ENCODE data around the gene APBB2.

Gene APBB2

DNA sequence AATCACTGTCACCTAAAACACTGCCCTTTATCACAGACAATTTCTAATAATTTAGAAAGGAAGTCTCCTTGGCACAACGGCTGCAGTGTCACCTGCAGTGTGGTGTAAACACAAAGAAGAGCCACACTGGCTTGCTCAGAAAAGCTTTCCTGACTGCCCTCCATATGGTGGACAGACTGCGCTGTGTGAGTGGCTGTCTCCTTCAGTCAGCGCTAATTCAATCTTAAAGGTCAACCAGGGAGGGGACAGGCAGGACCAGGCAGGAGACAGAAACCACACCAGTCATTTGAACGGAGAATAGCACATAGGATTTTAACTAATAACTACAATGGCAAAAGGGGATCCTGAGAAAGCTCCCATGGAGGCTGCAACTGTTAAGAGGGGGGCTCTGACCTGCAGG lies 332.5 kb downstream of the APBB2 start:
- Histone ChIP-seq H3K36me3 (ENCODE audit: insufficient read depth, low read length) (no peaks in the 10 kb centered on the region), H3K9ac (ENCODE audit: insufficient read length) (no peak overlapping the region), H3K9me3 (ENCODE audit: low read depth, low read length) (no peaks in the 10 kb centered on the region), H3K4me3 (no peak overlapping the region), H3K27ac (no peak overlapping the region)
- no peak for TF ChIP-seq FOXP2 (optimal IDR thresholded peaks at IDR 0.05; ENCODE audit: control extremely low read depth, extremely low read length, insufficient read depth)
- no peak for TF ChIP-seq EZH2 (IDR thresholded peaks at IDR 0.05)
- no peak for TF ChIP-seq POLR2AphosphoS5 (IDR thresholded peaks at IDR 0.05; ENCODE audit: borderline replicate concordance, low read depth, low read length)
- no peak for DNase-seq (ENCODE audit: low read depth, low spot score)

GRCh38 chr4:40881096-40881495 lies 333.2 kb downstream of the APBB2 start:
- Histone ChIP-seq H3K27ac (no peak overlapping the region), H3K9ac (ENCODE audit: insufficient read length) (no peak overlapping the region), H3K9me3 (ENCODE audit: low read depth, low read length) (no peaks in the 10 kb centered on the region), H3K4me3 (no peak overlapping the region), H3K36me3 (ENCODE audit: insufficient read depth, low read length) (no peaks in the 10 kb centered on the region)
- no peak for DNase-seq (ENCODE audit: low read depth, low spot score)
- TF ChIP-seq FOXP2 (optimal IDR thresholded peaks at IDR 0.05; ENCODE audit: control extremely low read depth, extremely low read length, insufficient read depth) (no peak), POLR2AphosphoS5 (IDR thresholded peaks at IDR 0.05; ENCODE audit: borderline replicate concordance, low read depth, low read length) (no peak), EZH2 (IDR thresholded peaks at IDR 0.05) (no peak)

GRCh38 chr4:40878548-40879055 lies 335.7 kb downstream of the APBB2 start:
- Histone ChIP-seq H3K27ac (no peak overlapping the region), H3K9ac (ENCODE audit: insufficient read length) (no peak overlapping the region), H3K9me3 (ENCODE audit: low read depth, low read length) (no peaks in the 10 kb centered on the region), H3K4me3 (no peak overlapping the region), H3K36me3 (ENCODE audit: insufficient read depth, low read length) (no peaks in the 10 kb centered on the region)
- TF ChIP-seq POLR2AphosphoS5 (IDR thresholded peaks at IDR 0.05; ENCODE audit: borderline replicate concordance, low read depth, low read length), result no peak
- TF ChIP-seq FOXP2 (optimal IDR thresholded peaks at IDR 0.05; ENCODE audit: control extremely low read depth, extremely low read length, insufficient read depth), result no peak
- no peak for TF ChIP-seq EZH2 (IDR thresholded peaks at IDR 0.05)
- DNase-seq (ENCODE audit: low read depth, low spot score), result no peak

- Histone ChIP-seq H3K9ac (ENCODE audit: insufficient read length) (no peak overlapping the region), H3K4me3 (no peak overlapping the region), H3K36me3 (ENCODE audit: insufficient read depth, low read length) (no peaks in the 10 kb centered on the region), H3K27ac (no peak overlapping the region), H3K9me3 (ENCODE audit: low read depth, low read length) (no peaks in the 10 kb centered on the region)
- TF ChIP-seq FOXP2 (optimal IDR thresholded peaks at IDR 0.05; ENCODE audit: control extremely low read depth, extremely low read length, insufficient read depth) (no peak), POLR2AphosphoS5 (IDR thresholded peaks at IDR 0.05; ENCODE audit: borderline replicate concordance, low read depth, low read length) (no peak), EZH2 (IDR thresholded peaks at IDR 0.05) (no peak)
- no peak for DNase-seq (ENCODE audit: low read depth, low spot score)
These were observed 337.3 kb downstream of the APBB2 start for GRCh38 chr4:40877081-40877480.

- Histone ChIP-seq H3K4me3 (no peak overlapping the region), H3K27ac (no peak overlapping the region), H3K9me3 (ENCODE audit: low read depth, low read length) (no peaks in the 10 kb centered on the region), H3K36me3 (ENCODE audit: insufficient read depth, low read length) (no peaks in the 10 kb centered on the region), H3K9ac (ENCODE audit: insufficient read length) (no peak overlapping the region)
- DNase-seq (ENCODE audit: low read depth, low spot score), result no peak
- no peak for TF ChIP-seq FOXP2 (optimal IDR thresholded peaks at IDR 0.05; ENCODE audit: control extremely low read depth, extremely low read length, insufficient read depth)
- TF ChIP-seq EZH2 (IDR thresholded peaks at IDR 0.05), result no peak
- TF ChIP-seq POLR2AphosphoS5 (IDR thresholded peaks at IDR 0.05; ENCODE audit: borderline replicate concordance, low read depth, low read length), result no peak
These were observed 338.7 kb downstream of the APBB2 start for GRCh38 chr4:40875507-40876150.

GRCh38 chr4:40874901-40875300 lies 339.4 kb downstream of the APBB2 start:
- no peaks in the 10 kb centered on the region for H3K36me3 ChIP-seq (ENCODE audit: insufficient read depth, low read length)
- no peak for TF ChIP-seq EZH2 (IDR thresholded peaks at IDR 0.05)
- no peak for TF ChIP-seq POLR2AphosphoS5 (IDR thresholded peaks at IDR 0.05; ENCODE audit: borderline replicate concordance, low read depth, low read length)
- no peak for TF ChIP-seq FOXP2 (optimal IDR thresholded peaks at IDR 0.05; ENCODE audit: control extremely low read depth, extremely low read length, insufficient read depth)

GRCh38 chr4:40874331-40874730 lies 340.0 kb downstream of the APBB2 start:
- TF ChIP-seq FOXP2 (optimal IDR thresholded peaks at IDR 0.05; ENCODE audit: control extremely low read depth, extremely low read length, insufficient read depth), result no peak
- TF ChIP-seq EZH2 (IDR thresholded peaks at IDR 0.05), result no peak
- no peak for TF ChIP-seq POLR2AphosphoS5 (IDR thresholded peaks at IDR 0.05; ENCODE audit: borderline replicate concordance, low read depth, low read length)
- Histone ChIP-seq H3K4me3 (no peak overlapping the region), H3K9ac (ENCODE audit: insufficient read length) (no peak overlapping the region), H3K27ac (no peak overlapping the region), H3K9me3 (ENCODE audit: low read depth, low read length) (no peaks in the 10 kb centered on the region), H3K36me3 (ENCODE audit: insufficient read depth, low read length) (no peaks in the 10 kb centered on the region)
- DNase-seq (ENCODE audit: low read depth, low spot score), result no peak

More at GRCh38 chr4:40874901-40875300, 339.4 kb downstream of the APBB2 start:
- Histone ChIP-seq H3K27ac (no peak overlapping the region), H3K9ac (ENCODE audit: insufficient read length) (no peak overlapping the region), H3K4me3 (no peak overlapping the region), H3K9me3 (ENCODE audit: low read depth, low read length) (no peaks in the 10 kb centered on the region)
- DNase-seq (ENCODE audit: low read depth, low spot score), result no peak

DNA sequence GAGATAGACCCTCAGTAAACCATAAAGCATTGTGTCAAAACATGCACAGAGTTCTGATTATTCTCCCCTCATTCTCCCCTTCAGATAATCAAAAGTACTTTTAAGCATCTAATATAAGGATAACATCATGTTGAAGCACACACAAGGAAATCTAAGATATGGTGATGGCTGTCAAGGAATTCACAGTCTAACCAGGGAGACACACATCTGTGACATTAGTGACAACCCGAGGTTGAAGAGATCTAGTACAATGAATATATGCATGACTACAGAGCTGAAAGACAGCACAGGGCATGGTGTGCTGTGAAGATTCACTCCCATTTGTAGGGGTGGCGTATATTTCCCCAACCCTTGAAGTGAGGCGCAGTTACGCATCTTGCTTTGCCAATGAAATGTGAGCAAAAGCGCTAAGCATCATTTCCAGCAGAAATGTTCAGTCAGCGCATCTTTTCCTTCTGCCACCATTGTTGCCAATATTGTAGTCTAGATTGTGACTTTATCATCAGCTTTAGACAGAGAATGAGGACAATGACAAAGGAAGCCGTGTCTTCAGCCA lies 342.6 kb downstream of the APBB2 start:
- no peaks in the 10 kb centered on the region for H3K36me3 ChIP-seq (ENCODE audit: insufficient read depth, low read length)
- H3K27ac ChIP-seq, result no peak overlapping the region
- no peak overlapping the region for H3K4me3 ChIP-seq
- TF ChIP-seq POLR2AphosphoS5 (IDR thresholded peaks at IDR 0.05; ENCODE audit: borderline replicate concordance, low read depth, low read length), result no peak
- TF ChIP-seq EZH2 (IDR thresholded peaks at IDR 0.05), result no peak
- TF ChIP-seq FOXP2 (optimal IDR thresholded peaks at IDR 0.05; ENCODE audit: control extremely low read depth, extremely low read length, insufficient read depth), result no peak
- no peaks in the 10 kb centered on the region for H3K9me3 ChIP-seq (ENCODE audit: low read depth, low read length)
- no peak overlapping the region for H3K9ac ChIP-seq (ENCODE audit: insufficient read length)
- DNase-seq (ENCODE audit: low read depth, low spot score), result no peak
